SU-DHL-6 (cell line): ENCODE results near the gene ABCB9.
A peak's percentile ranks its signal among the peaks of the same experiment; 100 is the strongest.

Experiments
- H2AFZ ChIP-seq: fragments of 200-600 bp; sonication (generic); 2 replicates; pipeline ENCODE4 v1.6.1; 2014; ENCODE audit warnings: low read depth, mild to moderate bottlenecking, moderate library complexity, mixed read lengths, antibody characterized with exemption, low read length; ENCODE audit not compliant: severe bottlenecking
- H3F3A ChIP-seq: fragments of 200-600 bp; shearing (Covaris generic); 2 replicates; pipeline ENCODE4 v1.6.0; 2016; ENCODE audit warnings: antibody characterized with exemption, mild to moderate bottlenecking; ENCODE audit not compliant: insufficient read depth
- H3K27ac ChIP-seq: fragments of 200-600 bp; sonication (generic); 2 replicates; pipeline ENCODE4 v1.5.1; 2016; ENCODE audit warnings: low read depth, mild to moderate bottlenecking, low read length, moderate library complexity, mixed read lengths
- H3K27me3 ChIP-seq: fragments of 200-600 bp; sonication (generic), shearing (Covaris generic); 2 replicates; pipeline ENCODE4 v1.6.0; 2014; ENCODE audit warnings: mild to moderate bottlenecking, low read length
- H3K36me3 ChIP-seq: fragments of 200-600 bp; sonication (generic); 2 replicates; pipeline ENCODE4 v1.6.1; 2014; ENCODE audit warnings: mild to moderate bottlenecking, low read length, mixed read lengths
- H3K4me2 ChIP-seq: fragments of 300-600, 200-600 bp; shearing (Covaris generic), sonication (generic); 2 replicates; pipeline ENCODE4 v1.6.0; 2014; ENCODE audit warnings: low read length, low read depth, mild to moderate bottlenecking; ENCODE audit not compliant: poor library complexity, severe bottlenecking
- H3K4me3 ChIP-seq: fragments of 200-600 bp; sonication (generic); 2 replicates; pipeline ENCODE4 v1.5.1; 2014; ENCODE audit warnings: antibody characterized with exemption, low read length, mild to moderate bottlenecking, mixed read lengths; ENCODE audit not compliant: insufficient read depth, poor library complexity, severe bottlenecking
- H3K79me2 ChIP-seq: fragments of 200-600 bp; sonication (generic); 2 replicates; pipeline ENCODE4 v1.6.1; 2014; ENCODE audit warnings: mild to moderate bottlenecking, low read length, moderate library complexity; ENCODE audit not compliant: insufficient read depth
- H3K9ac ChIP-seq: fragments of 200-600 bp; sonication (generic); 2 replicates; pipeline ENCODE4 v1.7.0; 2014; ENCODE audit warnings: mild to moderate bottlenecking, low read length
- H3K9me2 ChIP-seq: fragments of 200-600 bp; sonication (generic); replicated peaks from 2 replicates; pipeline ENCODE4 v1.6.1; 2014; ENCODE audit warnings: low read length; ENCODE audit not compliant: insufficient read depth
- H3K9me3 ChIP-seq: fragments of 200-600 bp; sonication (generic); 2 replicates; pipeline ENCODE4 v1.6.1; 2014; ENCODE audit warnings: low read length, mixed read lengths; ENCODE audit not compliant: insufficient read depth
- H4K20me1 ChIP-seq: fragments of 200-600 bp; sonication (generic); 2 replicates; pipeline ENCODE4 v1.6.1; 2014; ENCODE audit warnings: low read depth, mild to moderate bottlenecking, antibody characterized with exemption, low read length, moderate library complexity, mixed read lengths
- EZH2phosphoT487 ChIP-seq: fragments of 200-600 bp; sonication (generic), shearing (Covaris generic); conservative IDR thresholded peaks from 2 replicates; pipeline ENCODE4 v1.6.1; 2018; ENCODE audit warnings: mild to moderate bottlenecking, antibody characterized with exemption, low read length, moderate library complexity, mixed read lengths
- TF ChIP-seq, protein P1 (sequence below): fragments of 200-600 bp; sonication (generic); IDR thresholded peaks from one replicate; pipeline ENCODE4 v1.5.1; 2017; ENCODE audit warnings: antibody characterized with exemption, mild to moderate bottlenecking, low read length, moderate library complexity; ENCODE audit not compliant: insufficient read depth, poor library complexity, severe bottlenecking

ABCB9 gene

DNA sequence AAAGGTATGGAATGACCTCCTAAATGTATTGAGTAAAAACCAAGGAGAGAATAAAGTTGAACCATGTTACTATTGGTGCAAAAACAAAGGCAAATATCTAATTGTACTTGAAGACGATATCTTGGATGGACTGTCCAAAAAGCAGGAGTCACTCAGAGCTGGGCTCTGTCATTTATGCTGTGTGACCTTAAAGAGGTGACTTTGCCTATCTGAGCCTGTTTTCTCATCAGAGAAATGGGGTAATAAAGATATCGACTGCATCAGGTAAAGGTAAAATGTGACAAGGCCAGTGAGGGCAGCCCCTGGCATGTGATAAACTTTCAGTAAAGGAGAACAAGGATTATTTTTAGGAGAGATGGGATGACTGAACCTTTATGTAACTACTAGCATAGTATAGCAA lies 1.8 kb upstream of the ABCB9 start:
- Histone ChIP-seq H3K36me3 (no peaks in the 10 kb centered on the region), H3K27ac (no peak overlapping the region), H3F3A (peaks cover 5% of the 10 kb centered on the region; the same call in 1 of the 2 replicates), H3K4me2 (no peak overlapping the region), H3K4me3 (no peak overlapping the region), H2AFZ (no peak overlapping the region), H3K27me3 (no peaks in the 10 kb centered on the region), H3K79me2 (no peaks in the 10 kb centered on the region), H4K20me1 (no peaks in the 10 kb centered on the region), H3K9me2 (no peaks in the 10 kb centered on the region), H3K9me3 (no peaks in the 10 kb centered on the region), H3K9ac (no peak overlapping the region)
- no peak for TF ChIP-seq EZH2phosphoT487
- TF ChIP-seq, protein P1, sequence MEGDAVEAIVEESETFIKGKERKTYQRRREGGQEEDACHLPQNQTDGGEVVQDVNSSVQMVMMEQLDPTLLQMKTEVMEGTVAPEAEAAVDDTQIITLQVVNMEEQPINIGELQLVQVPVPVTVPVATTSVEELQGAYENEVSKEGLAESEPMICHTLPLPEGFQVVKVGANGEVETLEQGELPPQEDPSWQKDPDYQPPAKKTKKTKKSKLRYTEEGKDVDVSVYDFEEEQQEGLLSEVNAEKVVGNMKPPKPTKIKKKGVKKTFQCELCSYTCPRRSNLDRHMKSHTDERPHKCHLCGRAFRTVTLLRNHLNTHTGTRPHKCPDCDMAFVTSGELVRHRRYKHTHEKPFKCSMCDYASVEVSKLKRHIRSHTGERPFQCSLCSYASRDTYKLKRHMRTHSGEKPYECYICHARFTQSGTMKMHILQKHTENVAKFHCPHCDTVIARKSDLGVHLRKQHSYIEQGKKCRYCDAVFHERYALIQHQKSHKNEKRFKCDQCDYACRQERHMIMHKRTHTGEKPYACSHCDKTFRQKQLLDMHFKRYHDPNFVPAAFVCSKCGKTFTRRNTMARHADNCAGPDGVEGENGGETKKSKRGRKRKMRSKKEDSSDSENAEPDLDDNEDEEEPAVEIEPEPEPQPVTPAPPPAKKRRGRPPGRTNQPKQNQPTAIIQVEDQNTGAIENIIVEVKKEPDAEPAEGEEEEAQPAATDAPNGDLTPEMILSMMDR, result no peak

DNA sequence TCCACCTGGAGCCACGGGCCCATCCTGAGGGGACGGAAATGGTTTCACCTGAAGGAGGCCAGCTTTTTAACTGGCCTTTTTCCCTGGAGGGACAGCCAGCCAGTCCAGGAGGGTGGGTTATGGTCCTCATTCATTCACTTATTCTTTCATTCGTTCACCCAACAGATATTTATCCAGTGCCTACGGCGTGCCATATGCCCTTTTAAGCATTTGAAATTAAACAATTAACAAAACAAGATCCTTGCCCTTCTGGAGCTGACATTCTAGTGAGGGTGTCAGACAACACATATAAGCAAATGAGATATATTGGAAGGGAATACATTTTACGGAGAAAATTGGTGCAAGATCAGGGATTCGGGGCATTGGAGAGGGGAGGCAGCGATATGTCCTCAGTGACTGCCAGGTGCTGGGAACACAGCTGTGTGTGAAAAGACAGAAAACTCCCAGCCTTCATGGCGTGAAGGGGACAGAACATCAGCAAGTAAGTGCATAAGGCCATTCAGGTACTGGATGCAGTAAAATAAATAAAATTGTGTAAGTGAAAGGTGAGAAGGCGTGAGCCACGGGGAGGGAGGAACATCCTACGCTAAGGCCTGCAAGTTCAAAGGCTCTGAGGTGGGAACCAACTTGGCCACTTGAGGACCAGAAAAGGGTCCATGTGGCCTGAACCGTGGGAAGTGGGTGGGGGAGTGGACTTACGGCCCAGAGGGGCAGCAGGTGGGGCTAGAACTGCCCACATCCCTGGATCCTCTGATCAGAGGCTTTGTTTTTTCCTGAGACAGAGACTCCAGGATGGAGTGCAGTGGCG lies 684 bp upstream of the ABCB9 start:
- Histone ChIP-seq H3K4me2 (peak overlapping the region; percentile 50), H3F3A (peaks cover 5% of the 10 kb centered on the region; the same call in 1 of the 2 replicates), H2AFZ (no peak overlapping the region), H3K27ac (no peak overlapping the region), H3K36me3 (no peaks in the 10 kb centered on the region), H3K79me2 (no peaks in the 10 kb centered on the region), H3K9me3 (no peaks in the 10 kb centered on the region), H3K9ac (no peak overlapping the region), H4K20me1 (no peaks in the 10 kb centered on the region), H3K4me3 (no peak overlapping the region), H3K27me3 (no peaks in the 10 kb centered on the region), H3K9me2 (no peaks in the 10 kb centered on the region)
- TF ChIP-seq, protein P1, result no peak
- no peak for TF ChIP-seq EZH2phosphoT487

DNA sequence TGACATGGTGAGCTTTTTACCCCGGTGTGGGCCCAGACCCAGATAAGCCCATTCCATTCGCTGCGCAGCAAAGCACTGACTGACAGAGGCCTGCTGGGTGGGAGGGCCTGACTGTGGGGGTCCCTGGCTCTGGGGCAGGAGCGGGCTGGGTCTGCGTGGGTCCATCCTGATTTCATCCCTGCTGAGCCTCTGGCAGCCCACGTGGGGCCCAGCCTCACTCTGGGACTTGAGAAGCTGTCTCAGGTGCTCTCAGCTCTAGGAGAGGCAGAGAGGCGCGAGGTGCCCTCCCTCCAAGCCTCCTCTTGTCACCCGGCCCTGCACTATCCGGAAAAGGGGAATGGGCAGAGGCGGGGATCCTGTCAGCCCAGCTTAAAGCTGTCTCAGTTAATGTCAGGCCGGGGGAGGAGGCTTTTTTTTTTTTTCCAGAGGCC lies 927 bp downstream of the ABCB9 start:
- no peak overlapping the region for H3K4me3 ChIP-seq
- H3K9ac ChIP-seq, result no peak overlapping the region

More for the DNA sequence above, 927 bp downstream of the ABCB9 start:
- H3K36me3 ChIP-seq, result no peaks in the 10 kb centered on the region
- H4K20me1 ChIP-seq, result no peaks in the 10 kb centered on the region
- peaks cover 5% of the 10 kb centered on the region; the same call in 1 of the 2 replicates for H3F3A ChIP-seq
- H3K4me2 ChIP-seq, result no peak overlapping the region
- TF ChIP-seq, protein P1, result no peak
- no peak for TF ChIP-seq EZH2phosphoT487
- H2AFZ ChIP-seq, result no peak overlapping the region
- H3K27me3 ChIP-seq, result no peaks in the 10 kb centered on the region
- H3K9me2 ChIP-seq, result no peaks in the 10 kb centered on the region
- H3K79me2 ChIP-seq, result no peaks in the 10 kb centered on the region
- no peak overlapping the region for H3K27ac ChIP-seq
- H3K9me3 ChIP-seq, result no peaks in the 10 kb centered on the region
